Tibial nerve (tissue), 4 donors: ENCODE data around the gene LZTS3. TPM values are rescaled to one million over a fixed set of nuclear protein-coding genes. Genes with fewer than 3 reads are reported as not detected.
"Not testable (repeated sequence)": the region's sequence is repeated elsewhere in the genome, so short reads cannot be mapped to it uniquely, and the experiment has no call there.

Experiments used
- DNase-seq, 2 donors: peaks; one replicate each; pipeline ENCODE4 v3.0.0-alpha.2; 2019; ENCODE audit warnings: low spot score in 2 of 2
- H3K27ac ChIP-seq, 4 donors: fragments of 200-600 bp; sonication (generic) in 3 of 4; one replicate each; pipeline ENCODE4 v1.5.1; 2017 to 2019; ENCODE audit warnings: mild to moderate bottlenecking in 1 of 4
- H3K27me3 ChIP-seq, 2 donors: fragments of 200-600 bp; sonication (generic) in 1 of 2; one replicate each; pipeline versions ENCODE4 v1.5.1 to v1.6.0; 2017 to 2019
- H3K36me3 ChIP-seq, 3 donors: fragments of 200-600 bp; sonication (generic); one replicate each; pipeline ENCODE4 v1.5.1; 2018 to 2019
- H3K4me1 ChIP-seq, 4 donors: fragments of 200-600 bp; sonication (generic) in 3 of 4; one replicate each; pipeline ENCODE4 v1.5.1; 2017 to 2019
- H3K4me3 ChIP-seq, 4 donors: fragments of 200-600 bp; sonication (generic) in 3 of 4; one replicate each; pipeline ENCODE4 v1.5.1; 2017 to 2019; ENCODE audit warnings: mild to moderate bottlenecking in 1 of 4, moderate library complexity in 1 of 4
- H3K9me3 ChIP-seq, 4 donors: fragments of 200-600 bp; sonication (generic) in 3 of 4; one replicate each; pipeline ENCODE4 v1.5.1; 2017 to 2019
- CTCF ChIP-seq, 5 experiments: fragments of 200-600 bp in 3 of 5; fragments of 450-650 bp in 2 of 5; sonication (generic) in 3 of 5; IDR thresholded peaks; one replicate each; pipeline ENCODE4 v1.5.1; 2016 to 2019; ENCODE audit warnings: antibody characterized with exemption in 5 of 5, mild to moderate bottlenecking in 3 of 5, moderate library complexity in 2 of 5
- EP300 ChIP-seq, 2 donors: sonication (generic); formaldehyde crosslinking; IDR thresholded peaks; one replicate each; pipeline ENCODE4 v1.6.1; 2017; ENCODE audit warnings: antibody characterized with exemption in 2 of 2, mild to moderate bottlenecking in 1 of 2
- POLR2A ChIP-seq, 2 donors: fragments of 450-650 bp; IDR thresholded peaks; one replicate each; pipeline ENCODE4 v1.6.1; 2017; ENCODE audit warnings: antibody characterized with exemption in 2 of 2, mild to moderate bottlenecking in 2 of 2, moderate library complexity in 2 of 2
- WGBS, 2 donors: methylation state at CpG; one replicate each; pipeline ENCODE4 v1.1.5; 2018; 5-methylcytosine and 5-hydroxymethylcytosine counted together
- total RNA-seq, 4 donors: library from RNA; depleted of rRNA; stranded (reverse); fragments of >200 nt; gene quantifications; one replicate each; pipeline ENCODE4 v1.1.0, GENCODE V29; 2016

The LZTS3 gene
- total RNA-seq, 4 donors from 2014 or later, result 10.9 to 28.2 (median 18.6) TPM

GRCh38 chr20:3121955-3122610 is 51.3 kb downstream of the LZTS3 start:
- peaks cover 0 to 18% (median 6%) of the 10 kb centered on the region in 4 donors for H3K4me1 ChIP-seq
- H3K27ac ChIP-seq, result no peak overlapping the region
- no peaks in the 10 kb centered on the region for H3K9me3 ChIP-seq
- peaks cover 0 to 63% (median 0%) of the 10 kb centered on the region in 3 donors for H3K36me3 ChIP-seq
- TF ChIP-seq CTCF (IDR thresholded peaks at IDR 0.05) (no peak), EP300 (IDR thresholded peaks at IDR 0.05) (no peak), POLR2A (IDR thresholded peaks at IDR 0.05) (no peak)
- DNase-seq, result no peak
- no peak overlapping the region for H3K4me3 ChIP-seq
- no peaks in the 10 kb centered on the region for H3K27me3 ChIP-seq
- 91 to 96% methylated on average over 10 to 12 of the region's 12 CpGs for WGBS, 2 donors

- H3K27me3 ChIP-seq, result no peaks in the 10 kb centered on the region
- DNase-seq, result no peak
- H3K27ac ChIP-seq, result no peak overlapping the region
- peaks cover 0 to 18% (median 6%) of the 10 kb centered on the region in 4 donors for H3K4me1 ChIP-seq
- WGBS, 2 donors, result 66 to 71% methylated on average over 11 of the region's 11 CpGs
- TF ChIP-seq POLR2A (IDR thresholded peaks at IDR 0.05) (no peak), CTCF (IDR thresholded peaks at IDR 0.05) (no peak), EP300 (IDR thresholded peaks at IDR 0.05) (no peak)
- no peaks in the 10 kb centered on the region for H3K9me3 ChIP-seq
- peaks cover 0 to 63% (median 0%) of the 10 kb centered on the region in 3 donors for H3K36me3 ChIP-seq
- no peak overlapping the region for H3K4me3 ChIP-seq
These were observed 52.0 kb downstream of the LZTS3 start for GRCh38 chr20:3121271-3121911.

- TF ChIP-seq CTCF (IDR thresholded peaks at IDR 0.05), result no peak
- no peak for TF ChIP-seq POLR2A (IDR thresholded peaks at IDR 0.05)
- no peak for TF ChIP-seq EP300 (IDR thresholded peaks at IDR 0.05)
- 64 to 72% methylated on average over 5 of the region's 5 CpGs for WGBS, 2 donors
- peaks cover 0 to 55% (median 0%) of the 10 kb centered on the region in 3 donors for H3K36me3 ChIP-seq
- H3K27ac ChIP-seq, result no peak overlapping the region
- H3K4me3 ChIP-seq, result no peak overlapping the region
- no peak for DNase-seq
- peaks cover 0 to 29% (median 8%) of the 10 kb centered on the region in 4 donors for H3K4me1 ChIP-seq
- H3K9me3 ChIP-seq, result no peaks in the 10 kb centered on the region
- H3K27me3 ChIP-seq, result no peaks in the 10 kb centered on the region
These were observed 54.3 kb downstream of the LZTS3 start for GRCh38 chr20:3119044-3119443.

DNA sequence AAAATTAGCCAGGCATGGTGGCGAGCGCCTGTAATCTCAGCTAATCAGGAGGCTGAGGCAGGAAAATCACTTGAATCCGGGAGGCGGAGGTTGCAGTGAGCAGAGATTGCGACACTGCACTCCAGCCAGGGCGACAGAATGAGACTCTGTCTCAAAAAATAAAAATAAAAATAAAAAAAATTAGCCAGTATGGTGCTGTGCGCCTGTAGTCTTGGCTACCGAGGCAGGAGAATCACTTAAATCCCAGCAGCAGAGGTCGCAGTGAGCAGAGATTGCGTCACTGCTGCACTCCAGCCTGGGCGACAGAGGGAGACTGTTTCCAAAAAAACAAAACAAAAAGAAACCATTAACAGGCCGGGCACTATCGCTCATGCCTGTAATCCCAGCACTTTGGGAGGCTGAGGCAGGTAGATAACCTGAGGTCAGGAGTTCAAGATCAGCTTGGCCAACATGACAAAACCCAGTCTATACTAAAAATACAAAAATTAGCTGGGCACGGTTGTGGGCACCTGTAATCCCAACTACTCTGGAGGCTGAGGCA is 55.4 kb downstream of the LZTS3 start:
- H3K9me3 ChIP-seq, H3K4me3 ChIP-seq, H3K27me3 ChIP-seq: not testable (repeated sequence)
- peak; percentile 47 to 59 for DNase-seq
- Histone ChIP-seq H3K4me1 (peaks cover 0 to 29% (median 8%) of the 10 kb centered on the region in 4 donors), H3K36me3 (peaks cover 0 to 54% (median 0%) of the 10 kb centered on the region in 3 donors), H3K27ac (peak overlapping the region in 2 of 4 donors; percentile 67 to 75)
- 43 to 46% methylated on average over 14 of the region's 14 CpGs for WGBS, 2 donors
- peak; percentile 32 to 67 (median 58) for TF ChIP-seq CTCF (IDR thresholded peaks at IDR 0.05)

DNA sequence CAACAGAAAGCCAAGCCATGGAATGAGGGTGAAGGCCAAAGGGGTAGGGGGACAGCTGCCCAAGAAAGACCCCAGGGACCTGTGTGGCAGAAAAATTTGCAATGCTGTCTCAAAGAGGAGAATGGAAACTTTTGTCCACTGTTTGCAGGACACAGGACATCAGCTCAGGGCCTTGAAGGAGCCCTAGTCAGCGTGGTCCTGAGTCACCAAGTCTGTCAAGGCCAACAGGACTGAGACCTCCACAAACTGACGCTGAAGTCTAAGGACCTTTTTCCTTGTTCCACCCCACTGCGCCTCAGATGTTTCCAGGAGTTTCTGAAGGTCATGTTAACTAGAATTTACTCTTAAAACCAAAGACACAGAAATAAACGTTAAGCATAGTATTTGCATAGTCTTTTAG is 57.0 kb downstream of the LZTS3 start:
- H3K4me1 ChIP-seq, result peaks cover 0 to 29% (median 8%) of the 10 kb centered on the region in 4 donors
- 73 to 76% methylated on average over 4 of the region's 4 CpGs for WGBS, 2 donors
- no peaks in the 10 kb centered on the region for H3K9me3 ChIP-seq
- TF ChIP-seq CTCF (IDR thresholded peaks at IDR 0.05) (no peak), EP300 (IDR thresholded peaks at IDR 0.05) (no peak), POLR2A (IDR thresholded peaks at IDR 0.05) (no peak)
- H3K4me3 ChIP-seq, result no peak overlapping the region
- peaks cover 0 to 52% (median 0%) of the 10 kb centered on the region in 3 donors for H3K36me3 ChIP-seq
- DNase-seq, result no peak
- no peaks in the 10 kb centered on the region for H3K27me3 ChIP-seq
- no peak overlapping the region for H3K27ac ChIP-seq
